ENCODE results near the gene CASP2.

CASP2 gene

GRCh38 chr7:143255564-143255963 lies 32.6 kb upstream of the CASP2 start:
- DNase-seq (ENCODE audit: low read depth), result no peak
- no peak overlapping the region for H3K4me3 ChIP-seq (ENCODE audit: low read length)
- no peak for TF ChIP-seq CTCF (conservative IDR thresholded peaks at IDR 0.05; ENCODE audit: low read depth, low read length)

- DNase-seq (ENCODE audit: low read depth), result no peak
- H3K4me3 ChIP-seq (ENCODE audit: low read length), result no peak overlapping the region
- TF ChIP-seq CTCF (conservative IDR thresholded peaks at IDR 0.05; ENCODE audit: low read depth, low read length), result peak; percentile 21
These were observed 31.8 kb upstream of the CASP2 start for GRCh38 chr7:143256325-143256724.

GRCh38 chr7:143256932-143257331 lies 31.2 kb upstream of the CASP2 start:
- no peak overlapping the region for H3K4me3 ChIP-seq (ENCODE audit: low read length)
- no peak for DNase-seq (ENCODE audit: low read depth)
- no peak for TF ChIP-seq CTCF (conservative IDR thresholded peaks at IDR 0.05; ENCODE audit: low read depth, low read length)

- H3K4me3 ChIP-seq (ENCODE audit: low read length), result no peak overlapping the region
- DNase-seq (ENCODE audit: low read depth), result no peak
- no peak for TF ChIP-seq CTCF (conservative IDR thresholded peaks at IDR 0.05; ENCODE audit: low read depth, low read length)
These were observed 30.6 kb upstream of the CASP2 start for GRCh38 chr7:143257501-143257900.

- no peak for DNase-seq (ENCODE audit: low read depth)
- no peak overlapping the region for H3K4me3 ChIP-seq (ENCODE audit: low read length)
- TF ChIP-seq CTCF (conservative IDR thresholded peaks at IDR 0.05; ENCODE audit: low read depth, low read length), result no peak
These were observed 29.3 kb upstream of the CASP2 start for GRCh38 chr7:143258831-143259230.

GRCh38 chr7:143259765-143260164 lies 28.4 kb upstream of the CASP2 start:
- no peak for DNase-seq (ENCODE audit: low read depth)
- H3K4me3 ChIP-seq (ENCODE audit: low read length), result no peak overlapping the region
- TF ChIP-seq CTCF (conservative IDR thresholded peaks at IDR 0.05; ENCODE audit: low read depth, low read length), result no peak

- no peak overlapping the region for H3K4me3 ChIP-seq (ENCODE audit: low read length)
- no peak for TF ChIP-seq CTCF (conservative IDR thresholded peaks at IDR 0.05; ENCODE audit: low read depth, low read length)
- DNase-seq (ENCODE audit: low read depth), result no peak
These were observed 26.2 kb upstream of the CASP2 start for GRCh38 chr7:143261901-143262300.

Data from retinal pigment epithelial cell (primary cell).